SK-N-SH (cell line): Measurements from ENCODE around the gene QSOX2. TPM values are rescaled to one million over a fixed set of nuclear protein-coding genes. Genes with fewer than 3 reads are reported as not detected.

Experiments
- CTCF ChIA-PET: fragments of 300-600, 350-600 bp; formaldehyde crosslinking; extraction: SDS; loops from one replicate; lab custom pipeline; 2021; lab: Yijun Ruan, JAX
- POLR2A ChIA-PET: fragments of 350-600 bp; sonication (Branson Sonifier 250); formaldehyde crosslinking; extraction: SDS; loops from one replicate; lab custom pipeline; 2020; ENCODE audit warnings: antibody characterized with exemption, inconsistent platforms; lab: Yijun Ruan, JAX
- DNase-seq: peaks from one replicate; pipeline ENCODE4 v3.0.0; 2012
- H2AFZ ChIP-seq: fragments of 200-600 bp; sonication (generic); 2 replicates; pipeline ENCODE4 v1.8.1; 2016; ENCODE audit warnings: antibody characterized with exemption, mild to moderate bottlenecking, low read depth
- H3F3A ChIP-seq: fragments of 200-600 bp; sonication (generic); replicated peaks from 2 replicates; pipeline ENCODE3; 2016; ENCODE audit warnings: antibody characterized with exemption, mild to moderate bottlenecking; ENCODE audit not compliant: insufficient read depth
- H3K27ac ChIP-seq, 2 experiments: fragments of 200-500 bp in 1 of 2; fragments of 200-600 bp in 1 of 2; sonication (Bioruptor generic) in 1 of 2; sonication (generic), shearing (Covaris generic) in 1 of 2; 2 replicates each; pipeline versions ENCODE4 v1.5.1 to v1.6.1; 2014 to 2016; ENCODE audit warnings: low read depth in 2 of 2, inconsistent platforms in 1 of 2, low read length in 1 of 2, mild to moderate bottlenecking in 1 of 2, mixed read lengths in 1 of 2
- H3K27me3 ChIP-seq: fragments of 200-600 bp; sonication (generic), shearing (Covaris generic); 2 replicates; pipeline ENCODE4 v1.6.1; 2016; ENCODE audit warnings: mixed run types; ENCODE audit not compliant: insufficient read depth
- H3K36me3 ChIP-seq, 2 experiments: fragments of 200-500 bp in 1 of 2; fragments of 200-600 bp in 1 of 2; sonication (Bioruptor generic) in 1 of 2; sonication (generic) in 1 of 2; replicated peaks in 1 of 2; 2 replicates each; pipeline versions ENCODE3 to v1.5.1; 2014 to 2016; ENCODE audit warnings: low read length in 1 of 2, mild to moderate bottlenecking in 1 of 2; ENCODE audit not compliant: insufficient read depth in 2 of 2, control insufficient read depth in 1 of 2
- H3K4me1 ChIP-seq, 2 experiments: fragments of 200-500 bp in 1 of 2; fragments of 200-600 bp in 1 of 2; sonication (Bioruptor generic) in 1 of 2; sonication (generic), shearing (Covaris generic) in 1 of 2; 2 replicates each; pipeline versions ENCODE4 v1.5.1 to v1.6.1; 2014 to 2016; ENCODE audit warnings: low read depth in 1 of 2, low read length in 1 of 2, mixed run types in 1 of 2; ENCODE audit not compliant: insufficient read depth in 2 of 2, control insufficient read depth in 1 of 2
- H3K4me2 ChIP-seq: fragments of 200-600 bp; sonication (generic), shearing (Covaris generic); 2 replicates; pipeline ENCODE4 v1.6.1; 2017; ENCODE audit warnings: mixed run types
- H3K4me3 ChIP-seq, 2 experiments: fragments of 200-500 bp in 1 of 2; fragments of 200-600 bp in 1 of 2; sonication (Bioruptor generic) in 1 of 2; sonication (generic), shearing (Covaris generic) in 1 of 2; 2 replicates each; pipeline versions ENCODE4 v1.5.1 to v1.8.1; 2014 to 2016; ENCODE audit warnings: low read depth in 2 of 2, inconsistent platforms in 1 of 2, low read length in 1 of 2, mild to moderate bottlenecking in 1 of 2, mixed read lengths in 1 of 2, moderate library complexity in 1 of 2
- H3K79me2 ChIP-seq: fragments of 200-600 bp; sonication (generic); 2 replicates; pipeline ENCODE4 v1.8.1; 2017; ENCODE audit warnings: mild to moderate bottlenecking; ENCODE audit not compliant: insufficient read depth
- H3K9ac ChIP-seq: fragments of 200-600 bp; sonication (generic); 2 replicates; pipeline ENCODE4 v1.6.1; 2017; ENCODE audit warnings: mixed run types
- H3K9me2 ChIP-seq: fragments of 200-600 bp; sonication (generic); 2 replicates; pipeline ENCODE4 v1.6.1; 2017; ENCODE audit warnings: mixed run types
- H3K9me3 ChIP-seq: fragments of 200-600 bp; sonication (generic); 2 replicates; pipeline ENCODE4 v1.6.1; 2017; ENCODE audit warnings: mixed run types, mild to moderate bottlenecking, moderate library complexity
- H4K20me1 ChIP-seq: fragments of 200-600 bp; sonication (generic); 2 replicates; pipeline ENCODE4 v1.6.1; 2017; ENCODE audit warnings: mild to moderate bottlenecking, mixed run types; ENCODE audit not compliant: insufficient read depth
- CHD2 ChIP-seq: fragments of 150-350 bp; IDR thresholded peaks from 2 replicates; pipeline ENCODE4 v1.6.1; 2018; ENCODE audit warnings: low read length; ENCODE audit not compliant: partially characterized antibody
- EP300 ChIP-seq, 2 experiments: IDR thresholded peaks; 2 replicates each; pipeline versions ENCODE4 v1.4.0 to v1.6.1; 2012; ENCODE audit warnings: borderline replicate concordance in 1 of 2, low read depth in 1 of 2, low read length in 1 of 2
- EZH2phosphoT487 ChIP-seq: fragments of 200-600 bp; sonication (generic); IDR thresholded peaks from 2 replicates; pipeline ENCODE4 v1.6.1; 2017; ENCODE audit warnings: low read depth, mixed run types, mild to moderate bottlenecking, antibody characterized with exemption, moderate library complexity, borderline replicate concordance
- FOXM1 ChIP-seq: IDR thresholded peaks from 2 replicates; pipeline ENCODE4 v1.4.0; 2012; ENCODE audit warnings: low read depth, mild to moderate bottlenecking
- GABPA ChIP-seq: IDR thresholded peaks from 2 replicates; pipeline ENCODE4 v1.4.0; 2012; ENCODE audit warnings: low read depth, mild to moderate bottlenecking
- MAX ChIP-seq: IDR thresholded peaks from 2 replicates; pipeline ENCODE4 v1.4.0; 2012; ENCODE audit warnings: low read depth
- MEF2A ChIP-seq: IDR thresholded peaks from 2 replicates; pipeline ENCODE4 v1.4.0; 2012; ENCODE audit warnings: low read depth, borderline replicate concordance
- MXI1 ChIP-seq: IDR thresholded peaks from 2 replicates; pipeline ENCODE4 v1.6.1; 2012; ENCODE audit warnings: mild to moderate bottlenecking, low read depth, low read length, improper control_type of control experiment
- NFIC ChIP-seq: IDR thresholded peaks from 2 replicates; pipeline ENCODE4 v1.4.0; 2012; ENCODE audit warnings: borderline replicate concordance
- NRF1 ChIP-seq: IDR thresholded peaks from 2 replicates; pipeline ENCODE4 v1.6.1; 2012; ENCODE audit warnings: low read depth, mild to moderate bottlenecking, low read length
- RAD21 ChIP-seq: IDR thresholded peaks from 2 replicates; pipeline ENCODE4 v1.6.1; 2012; ENCODE audit warnings: mild to moderate bottlenecking, low read length
- RCOR1 ChIP-seq: fragments of 150-350 bp; IDR thresholded peaks from 2 replicates; pipeline ENCODE4 v1.6.1; 2017; ENCODE audit warnings: antibody characterized with exemption, low read length
- RFX5 ChIP-seq: IDR thresholded peaks from 2 replicates; pipeline ENCODE4 v1.6.1; 2012; ENCODE audit warnings: mild to moderate bottlenecking, improper control_type of control experiment, low read length
- TEAD4 ChIP-seq: IDR thresholded peaks from 2 replicates; pipeline ENCODE4 v1.4.0; 2012; ENCODE audit warnings: mild to moderate bottlenecking, borderline replicate concordance; ENCODE audit not compliant: insufficient read depth
- ZBTB33 ChIP-seq: IDR thresholded peaks from 2 replicates; pipeline ENCODE4 v1.4.0; 2012; ENCODE audit warnings: low read depth, borderline replicate concordance
- WGBS: methylation state at CpG from one replicate; pipeline ENCODE4 v1.1.6; 2017; ENCODE audit warnings: low lambda C conversion rate; 5-methylcytosine and 5-hydroxymethylcytosine counted together
- polyA plus RNA-seq, 3 experiments: library from polyadenylated mRNA; depleted of rRNA; stranded (reverse); fragments of >200 nt; gene quantifications; 2 replicates each; pipeline ENCODE4 v1.2.3, GENCODE V29; 2012

Gene QSOX2
- polyA plus RNA-seq, 1 of the 3 experiments (the other 2 are of a cell fraction) = 26.6 TPM

- Histone ChIP-seq H3K27me3 (peaks cover 91% of the 10 kb centered on the region), H3F3A (no peaks in the 10 kb centered on the region), H3K79me2 (no peaks in the 10 kb centered on the region), H2AFZ (no peak overlapping the region), H3K4me1 (no peaks in the 10 kb centered on the region), H3K27ac (no peak overlapping the region), H3K4me2 (no peak overlapping the region), H3K9ac (no peak overlapping the region), H3K9me3 (no peaks in the 10 kb centered on the region), H3K9me2 (no peaks in the 10 kb centered on the region), H3K4me3 (no peak overlapping the region), H4K20me1 (0 out of 2 replicates have a peak, but pooled peaks cover 3% of the 10 kb centered on the region), H3K36me3 (no peaks in the 10 kb centered on the region)
- 61% methylated on average over 5 of the region's 7 CpGs for WGBS
- POLR2A ChIA-PET = no interaction called here
- no peak for DNase-seq
- CTCF ChIA-PET = interaction anchor here (0.7 to 1.8 kb wide), 2 partner anchors 12 to 481 kb away, joined by 3 to 4 read pairs; no protein-coding TSS in a partner anchor
- TF ChIP-seq RAD21 (no peak), MXI1 (no peak), EZH2phosphoT487 (no peak), MAX (no peak), GABPA (no peak), CHD2 (no peak), RCOR1 (no peak), TEAD4 (no peak)
Measured at GRCh38 chr9:136190237-136190601, 55.4 kb downstream of the QSOX2 start.

- Histone ChIP-seq H3K79me2 (no peaks in the 10 kb centered on the region), H3K9me2 (no peaks in the 10 kb centered on the region), H3F3A (no peaks in the 10 kb centered on the region), H3K4me1 (no peaks in the 10 kb centered on the region)
- no peak for TF ChIP-seq MEF2A
- no peak for TF ChIP-seq ZBTB33
- no peak for TF ChIP-seq NFIC
- TF ChIP-seq EP300 (IDR thresholded peaks at IDR 0.05; ENCODE audit: borderline replicate concordance in 1 of 2, low read depth in 1 of 2, low read length in 1 of 2) = no peak
- no peak for TF ChIP-seq NRF1
- TF ChIP-seq CHD2 = no peak
- TF ChIP-seq RFX5 = no peak
- TF ChIP-seq FOXM1 = no peak
- TF ChIP-seq, all 33 proteins: peak for 0
- peak; percentile 63 for DNase-seq
- CTCF ChIA-PET = interaction anchor here (0.7 to 1.8 kb wide), 3 partner anchors 13 to 482 kb away, joined by 3 to 4 read pairs (median 3); no protein-coding TSS in a partner anchor
- Histone ChIP-seq H3K4me2 (peak overlapping the region; percentile 15; the same call in 1 of the 2 replicates), H2AFZ (no peak overlapping the region), H4K20me1 (no peaks in the 10 kb centered on the region), H3K9me3 (no peaks in the 10 kb centered on the region), H3K4me3 (no peak overlapping the region), H3K36me3 (no peaks in the 10 kb centered on the region), H3K27me3 (peaks cover 91% of the 10 kb centered on the region), H3K27ac (no peak overlapping the region), H3K9ac (no peak overlapping the region)
- WGBS = 27% methylated on average over 26 of the region's 28 CpGs
- POLR2A ChIA-PET = no interaction called here
Measured at GRCh38 chr9:136189394-136190236, 56.0 kb downstream of the QSOX2 start.
